Superior temporal gyrus (tissue), 1 donor: ENCODE results near the gene OSTF1.

Source experiments
- DNase-seq: peaks from one replicate; pipeline ENCODE4 v3.0.0-alpha.2; 2016; ENCODE audit errors: extremely low spot score

The OSTF1 gene

DNA sequence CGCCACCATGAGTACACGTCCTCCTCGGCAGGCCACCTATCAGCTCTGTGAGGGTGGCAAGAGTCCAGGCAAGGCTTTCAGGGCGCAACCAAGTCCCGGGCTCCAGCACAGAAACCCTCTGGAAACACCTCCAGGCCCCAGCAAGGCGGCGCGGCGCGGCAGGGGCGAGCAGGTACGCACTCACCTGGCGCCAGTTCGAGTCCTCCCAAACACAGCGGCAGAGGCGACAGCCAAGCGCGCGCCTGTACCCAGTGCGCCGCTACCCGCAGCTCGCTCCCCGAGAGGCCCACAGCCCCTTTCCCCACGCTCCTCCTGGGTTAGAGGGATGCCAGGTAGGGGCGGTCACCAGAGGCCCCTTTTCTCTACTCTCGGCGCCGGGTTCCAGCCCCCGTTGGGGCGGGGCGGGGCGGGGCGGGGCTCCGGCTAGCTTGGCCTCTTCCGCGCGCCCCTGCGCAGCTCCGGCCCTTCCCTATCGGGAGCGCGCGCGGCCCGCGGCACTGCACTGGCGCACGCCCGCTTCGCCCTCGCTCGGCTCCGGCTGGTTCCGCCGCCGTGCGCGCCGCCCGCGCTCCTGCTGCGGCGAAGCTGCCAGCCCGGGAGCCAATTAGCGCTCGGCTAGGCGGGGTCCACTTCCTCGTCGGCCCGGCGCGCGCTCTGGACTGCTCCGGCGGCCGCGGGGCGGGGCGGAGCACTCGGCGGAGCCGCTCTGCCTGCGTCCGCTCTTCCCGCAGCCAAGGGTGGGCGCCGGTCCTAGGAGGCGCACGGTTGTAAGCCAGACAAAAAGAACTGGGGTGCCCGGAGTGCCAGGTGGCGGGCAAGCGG lies at the start of gene OSTF1, which contains the start of gene NMRK1:
OSTF1 (plus strand) TSS at position 691 of the 822 bp plus-strand sequence. CDS start 179 bp downstream, outside the sequence.
NMRK1 (minus strand) TSS at position 332 of the 822 bp plus-strand sequence. CDS start 5,040 bp downstream, outside the sequence.
- DNase-seq: peak; percentile 93

GRCh38 chr9:75039009-75039408 lies 49.3 kb upstream of the OSTF1 start:
- DNase-seq: peak; percentile 45

GRCh38 chr9:75039801-75040200 lies 48.5 kb upstream of the OSTF1 start:
- no peak for DNase-seq

- DNase-seq: no peak
These were observed 47.3 kb upstream of the OSTF1 start for GRCh38 chr9:75041041-75041440.

DNA sequence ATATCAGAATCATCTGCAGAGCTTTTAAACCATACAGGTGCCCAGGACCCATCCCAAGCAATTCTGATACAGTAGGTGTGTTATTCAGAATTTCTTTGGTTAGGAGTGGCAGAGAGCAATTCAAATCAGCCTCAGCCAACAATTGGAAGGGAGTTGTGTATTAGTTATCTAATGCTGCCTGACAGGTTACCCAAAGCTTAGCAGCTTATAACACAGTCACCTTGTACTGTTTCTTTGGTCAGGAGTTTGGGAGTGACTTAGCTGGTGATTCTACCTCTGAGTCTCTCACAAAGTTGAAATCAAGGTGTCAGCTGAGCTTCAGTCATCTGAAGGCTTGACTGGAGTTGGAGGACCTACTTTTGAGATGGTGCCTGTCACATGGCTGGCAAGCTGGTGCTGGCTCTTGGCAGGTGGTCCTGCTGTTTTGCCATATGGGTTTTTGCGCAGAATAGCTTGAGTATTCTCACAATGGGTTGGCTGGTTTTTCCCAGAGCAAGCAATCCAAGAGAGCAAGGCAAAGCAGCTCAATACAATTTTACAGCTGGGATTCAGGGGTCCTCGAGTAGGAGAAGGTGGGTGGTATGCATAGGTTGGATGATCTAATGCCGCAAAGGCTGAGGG lies 41.5 kb upstream of the OSTF1 start:
- no peak for DNase-seq

DNA sequence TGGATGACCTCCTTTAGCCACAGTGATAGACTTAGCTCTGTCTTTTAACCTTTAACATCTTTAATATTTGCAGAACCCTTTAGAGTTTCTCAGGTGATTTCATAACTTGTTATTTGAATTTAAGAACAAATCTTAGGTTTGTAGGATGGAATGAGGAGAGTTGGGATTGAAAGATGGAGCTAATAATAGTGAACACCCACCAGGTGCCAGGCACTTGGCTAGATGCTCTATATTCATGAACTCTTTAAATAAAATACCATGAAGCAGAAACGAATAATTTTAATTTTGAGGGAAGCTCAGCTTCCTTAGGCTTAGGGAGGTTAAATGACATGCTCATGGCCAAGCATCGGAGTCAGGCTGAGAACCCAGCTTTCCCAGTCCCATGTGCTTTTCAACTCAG lies 40.8 kb upstream of the OSTF1 start:
- no peak for DNase-seq

GRCh38 chr9:75051285-75051684 lies 37.0 kb upstream of the OSTF1 start:
- DNase-seq: no peak

GRCh38 chr9:75053869-75054268 lies 34.4 kb upstream of the OSTF1 start:
- no peak for DNase-seq

- DNase-seq: no peak
These were observed 33.8 kb upstream of the OSTF1 start for GRCh38 chr9:75054368-75055001.

- no peak for DNase-seq
These were observed 27.1 kb upstream of the OSTF1 start for GRCh38 chr9:75061169-75061568.

GRCh38 chr9:75063556-75064305 lies 24.6 kb upstream of the OSTF1 start:
- no peak for DNase-seq

- DNase-seq: peak; percentile 59
These were observed 23.8 kb upstream of the OSTF1 start for GRCh38 chr9:75064307-75065025.

DNA sequence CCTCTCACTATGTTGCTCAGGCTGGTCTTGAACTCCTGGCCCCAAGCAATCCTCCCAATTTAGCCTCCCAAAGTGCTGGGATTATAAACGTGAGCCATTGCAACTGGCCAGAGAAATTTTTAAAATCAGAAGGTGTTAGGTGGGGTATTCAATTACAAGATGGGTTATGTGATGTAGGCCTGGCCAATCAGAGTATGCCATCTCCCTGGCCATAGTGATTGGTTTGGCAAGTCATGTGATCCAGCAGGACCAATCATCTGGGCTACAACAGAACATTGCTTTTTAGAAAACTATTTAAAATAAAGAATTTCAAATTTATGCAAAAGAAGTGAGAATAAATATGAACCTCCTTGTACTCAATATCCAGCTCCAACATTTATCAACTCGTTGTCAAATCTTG lies 22.8 kb upstream of the OSTF1 start:
- no peak for DNase-seq

DNA sequence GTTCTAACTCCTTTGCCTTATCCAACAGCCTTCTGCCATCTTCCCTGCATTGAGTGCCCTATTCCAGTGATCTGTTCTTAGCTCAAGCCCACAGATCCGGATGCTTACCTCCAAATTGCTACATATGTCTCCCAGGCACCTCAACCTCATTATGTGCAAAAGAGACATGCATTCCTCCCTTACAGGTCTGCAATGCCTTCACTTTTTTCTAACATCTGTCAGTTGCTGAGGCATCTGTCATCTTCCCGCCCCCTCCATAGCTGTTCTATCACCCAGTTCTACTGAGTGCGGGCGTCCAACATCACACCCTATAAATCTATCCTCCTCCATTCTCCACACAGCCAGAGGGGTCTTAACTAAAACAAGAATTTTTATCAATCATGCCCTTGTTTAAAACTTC lies 20.4 kb upstream of the OSTF1 start:
- no peak for DNase-seq

- no peak for DNase-seq
These were observed 19.1 kb upstream of the OSTF1 start for GRCh38 chr9:75069171-75069570.

GRCh38 chr9:75071530-75072122 lies 16.7 kb upstream of the OSTF1 start:
- DNase-seq: no peak

DNA sequence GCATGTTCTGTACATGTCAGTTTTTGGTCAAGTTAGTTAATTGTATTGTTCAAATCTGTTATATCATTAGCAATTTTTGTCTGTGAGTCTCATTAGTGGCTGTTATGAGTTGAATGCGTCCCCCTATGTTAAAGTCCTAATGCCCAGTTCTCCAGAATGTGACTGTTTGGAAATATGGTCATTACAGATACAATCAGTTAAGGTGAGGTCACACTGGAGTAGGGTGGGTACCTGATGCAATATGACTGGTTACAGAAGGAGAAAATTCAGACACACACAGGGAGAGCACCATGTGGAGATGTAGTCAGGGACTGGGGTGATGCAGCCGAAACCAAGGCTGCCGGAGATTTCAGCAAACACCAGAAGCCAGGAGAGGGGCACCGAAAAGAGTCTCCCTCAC lies 15.4 kb upstream of the OSTF1 start:
- DNase-seq: no peak

GRCh38 chr9:75081632-75082031 lies 6.7 kb upstream of the OSTF1 start:
- DNase-seq: no peak

DNA sequence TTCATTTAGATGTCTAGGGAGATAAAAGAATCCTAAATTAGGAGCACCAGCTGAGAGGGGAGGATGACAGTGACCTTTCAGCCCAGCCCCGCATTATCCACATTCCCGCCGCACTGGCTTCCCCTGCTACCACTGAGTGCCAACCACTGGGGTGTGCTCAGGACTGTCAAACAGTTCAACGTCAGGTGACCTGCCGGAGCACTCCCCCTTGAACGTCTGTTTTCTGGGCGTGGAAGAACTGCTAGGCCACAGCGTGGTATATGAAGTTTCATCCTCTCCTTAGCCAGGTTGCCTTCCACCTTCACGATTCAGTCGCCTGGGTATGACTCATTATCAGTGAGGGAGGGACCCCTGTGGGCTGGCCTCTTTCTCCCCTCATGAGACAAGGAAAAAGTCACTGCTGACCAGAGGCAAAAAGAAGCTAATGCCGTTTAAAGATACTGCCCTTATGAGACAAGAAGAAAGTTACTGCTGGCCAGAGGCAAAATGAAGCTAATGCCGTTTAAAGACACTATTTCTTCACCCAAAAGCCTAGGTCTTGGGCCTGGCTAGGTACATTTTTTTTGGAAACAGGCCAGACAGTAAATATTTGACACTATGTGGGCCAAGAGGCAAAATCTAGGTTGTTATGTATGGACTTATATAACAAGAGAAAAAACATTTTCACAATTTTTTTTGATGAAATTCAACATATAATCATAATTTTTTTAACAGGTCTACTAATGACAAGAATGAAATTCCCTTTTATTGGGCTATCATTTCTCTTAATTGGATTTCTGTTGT lies 4.9 kb upstream of the OSTF1 start:
- peak; percentile 61 for DNase-seq

- DNase-seq: no peak
These were observed 4.1 kb upstream of the OSTF1 start for GRCh38 chr9:75084081-75084672.
